Activated effector memory CD4-positive, alpha-beta T cell treated with Interleukin-2 at 50 U/mL for 16 hours (primary cell): ENCODE results near the gene ALS2CL.

ENCODE experiments used
- DNase-seq: peaks from one replicate; pipeline ENCODE4 v3.0.0-alpha.2; 2020

The ALS2CL gene

GRCh38 chr3:46664188-46664970, 29.1 kb downstream of the ALS2CL start:
- DNase-seq = no peak

- no peak for DNase-seq
Measured at GRCh38 chr3:46663591-46664135, 29.8 kb downstream of the ALS2CL start.

GRCh38 chr3:46662771-46663551, 30.5 kb downstream of the ALS2CL start:
- no peak for DNase-seq

- no peak for DNase-seq
Measured at GRCh38 chr3:46661776-46662766, 31.4 kb downstream of the ALS2CL start.

GRCh38 chr3:46660543-46661523, 32.6 kb downstream of the ALS2CL start:
- no peak for DNase-seq

- no peak for DNase-seq
Measured at GRCh38 chr3:46660003-46660402, 33.5 kb downstream of the ALS2CL start.

- no peak for DNase-seq
Measured at GRCh38 chr3:46659285-46659684, 34.2 kb downstream of the ALS2CL start.

- no peak for DNase-seq
Measured at GRCh38 chr3:46656778-46657556, 36.5 kb downstream of the ALS2CL start.

GRCh38 chr3:46655271-46655670, 38.2 kb downstream of the ALS2CL start:
- DNase-seq = no peak

- no peak for DNase-seq
Measured at GRCh38 chr3:46651084-46651483, 42.4 kb downstream of the ALS2CL start.

GRCh38 chr3:46649436-46649835, 44.0 kb downstream of the ALS2CL start:
- no peak for DNase-seq

GRCh38 chr3:46648096-46648495, 45.4 kb downstream of the ALS2CL start:
- DNase-seq = no peak

GRCh38 chr3:46646700-46647099, 46.8 kb downstream of the ALS2CL start:
- no peak for DNase-seq

GRCh38 chr3:46643701-46644100, 49.8 kb downstream of the ALS2CL start:
- DNase-seq = no peak

GRCh38 chr3:46642971-46643370, 50.5 kb downstream of the ALS2CL start:
- DNase-seq = no peak

GRCh38 chr3:46640927-46641326, 52.6 kb downstream of the ALS2CL start:
- DNase-seq = no peak

GRCh38 chr3:46639221-46639620, 54.3 kb downstream of the ALS2CL start:
- DNase-seq = no peak

GRCh38 chr3:46634856-46635255, 58.6 kb downstream of the ALS2CL start:
- no peak for DNase-seq

GRCh38 chr3:46632792-46633191, 60.7 kb downstream of the ALS2CL start:
- no peak for DNase-seq
